Duodenal mucosa (tissue), 2 donors: ENCODE measurements around the gene UNC5A.
"Not testable (repeated sequence)": the region's sequence is repeated elsewhere in the genome, so short reads cannot be mapped to it uniquely, and the experiment has no call there.

Source experiments
- H3K27ac ChIP-seq: one replicate; pipeline ENCODE4 v1.7.0; 2013; ENCODE audit warnings: low read depth, low read length
- H3K27me3 ChIP-seq, 2 donors: one replicate each; pipeline ENCODE4 v1.7.0; 2013; ENCODE audit warnings: low read length in 2 of 2, control low read depth in 1 of 2; ENCODE audit not compliant: insufficient read depth in 2 of 2, control insufficient read depth in 1 of 2
- H3K36me3 ChIP-seq, 2 donors: one replicate each; pipeline ENCODE4 v1.7.0; 2013; ENCODE audit warnings: low read length in 2 of 2, control low read depth in 1 of 2; ENCODE audit not compliant: insufficient read depth in 2 of 2, control insufficient read depth in 1 of 2
- H3K4me1 ChIP-seq, 2 donors: one replicate each; pipeline ENCODE4 v1.7.0; 2013; ENCODE audit warnings: low read length in 2 of 2, control low read depth in 1 of 2; ENCODE audit not compliant: insufficient read depth in 2 of 2, control insufficient read depth in 1 of 2
- H3K4me3 ChIP-seq, 2 donors: one replicate each; pipeline ENCODE4 v1.7.0; 2013; ENCODE audit warnings: low read length in 2 of 2, low read depth in 1 of 2
- H3K9ac ChIP-seq, 2 donors: one replicate each; pipeline ENCODE4 v1.7.0; 2013; ENCODE audit warnings: low read length in 2 of 2, low read depth in 1 of 2
- H3K9me3 ChIP-seq, 2 donors: one replicate each; pipeline ENCODE4 v1.7.0; 2013; ENCODE audit warnings: low read length in 2 of 2, control low read depth in 1 of 2; ENCODE audit not compliant: control insufficient read depth in 1 of 2

Gene UNC5A

GRCh38 chr5:176870644-176871043, 60.3 kb downstream of the UNC5A start:
- H3K9ac ChIP-seq, H3K4me1 ChIP-seq: not testable (repeated sequence)
- H3K27me3 ChIP-seq, result peaks cover 20 to 21% of the 10 kb centered on the region in 2 donors

GRCh38 chr5:176872586-176872985, 62.2 kb downstream of the UNC5A start:
- H3K27ac ChIP-seq, H3K4me1 ChIP-seq, H3K4me3 ChIP-seq, H3K36me3 ChIP-seq, H3K9ac ChIP-seq, H3K9me3 ChIP-seq: not testable (repeated sequence)
- peaks cover 6 to 13% of the 10 kb centered on the region in 2 donors for H3K27me3 ChIP-seq

More at GRCh38 chr5:176870644-176871043, 60.3 kb downstream of the UNC5A start:
- H3K36me3 ChIP-seq, H3K4me3 ChIP-seq, H3K9me3 ChIP-seq, H3K27ac ChIP-seq: not testable (repeated sequence)

GRCh38 chr5:176873011-176873410, 62.7 kb downstream of the UNC5A start:
- not testable (repeated sequence) for H3K4me3 ChIP-seq, H3K9ac ChIP-seq, H3K27ac ChIP-seq, H3K36me3 ChIP-seq, H3K9me3 ChIP-seq, H3K4me1 ChIP-seq
- H3K27me3 ChIP-seq, result peaks cover 6 to 15% of the 10 kb centered on the region in 2 donors

GRCh38 chr5:176873541-176874172, 63.3 kb downstream of the UNC5A start:
- Histone ChIP-seq H3K4me1 (no peaks in the 10 kb centered on the region), H3K4me3 (no peak overlapping the region), H3K27ac (no peak overlapping the region), H3K9ac (no peak overlapping the region), H3K27me3 (peaks cover 6 to 15% of the 10 kb centered on the region in 2 donors), H3K9me3 (no peaks in the 10 kb centered on the region), H3K36me3 (no peaks in the 10 kb centered on the region)

- Histone ChIP-seq H3K9me3 (no peaks in the 10 kb centered on the region), H3K27me3 (peaks cover 6 to 15% of the 10 kb centered on the region in 2 donors), H3K4me1 (no peaks in the 10 kb centered on the region), H3K4me3 (no peak overlapping the region), H3K36me3 (no peaks in the 10 kb centered on the region), H3K9ac (no peak overlapping the region), H3K27ac (no peak overlapping the region)
These were observed 63.9 kb downstream of the UNC5A start for GRCh38 chr5:176874198-176874780.

- Histone ChIP-seq H3K4me1 (no peaks in the 10 kb centered on the region), H3K4me3 (no peak overlapping the region), H3K27ac (no peak overlapping the region), H3K27me3 (peaks cover 6 to 15% of the 10 kb centered on the region in 2 donors), H3K9me3 (no peaks in the 10 kb centered on the region), H3K36me3 (no peaks in the 10 kb centered on the region), H3K9ac (no peak overlapping the region)
These were observed 64.7 kb downstream of the UNC5A start for GRCh38 chr5:176875014-176875550.

GRCh38 chr5:176875783-176876505, 65.6 kb downstream of the UNC5A start:
- no peaks in the 10 kb centered on the region for H3K9me3 ChIP-seq
- no peaks in the 10 kb centered on the region for H3K36me3 ChIP-seq
- H3K4me3 ChIP-seq, result no peak overlapping the region
- H3K4me1 ChIP-seq, result no peaks in the 10 kb centered on the region
- no peak overlapping the region for H3K9ac ChIP-seq
- no peak overlapping the region for H3K27ac ChIP-seq
- H3K27me3 ChIP-seq, result peaks cover 6 to 15% of the 10 kb centered on the region in 2 donors

GRCh38 chr5:176876506-176877431, 66.4 kb downstream of the UNC5A start:
- Histone ChIP-seq H3K36me3 (no peaks in the 10 kb centered on the region), H3K27me3 (peaks cover 6 to 15% of the 10 kb centered on the region in 2 donors), H3K27ac (no peak overlapping the region)

GRCh38 chr5:176877793-176878331, 67.5 kb downstream of the UNC5A start:
- no peak overlapping the region for H3K4me3 ChIP-seq
- H3K9me3 ChIP-seq, result no peaks in the 10 kb centered on the region
- no peak overlapping the region for H3K9ac ChIP-seq
- H3K27ac ChIP-seq, result no peak overlapping the region
- no peaks in the 10 kb centered on the region for H3K36me3 ChIP-seq
- H3K27me3 ChIP-seq, result peaks cover 9 to 15% of the 10 kb centered on the region in 2 donors
- H3K4me1 ChIP-seq, result no peaks in the 10 kb centered on the region

More at GRCh38 chr5:176876506-176877431, 66.4 kb downstream of the UNC5A start:
- no peaks in the 10 kb centered on the region for H3K4me1 ChIP-seq
- H3K9me3 ChIP-seq, result no peaks in the 10 kb centered on the region
- no peak overlapping the region for H3K9ac ChIP-seq
- H3K4me3 ChIP-seq, result no peak overlapping the region
